Measurements from ENCODE around the gene FXYD3. TPM values are rescaled to one million over a fixed set of nuclear protein-coding genes. Genes with fewer than 3 reads are reported as not detected.

The FXYD3 gene
- total RNA-seq, 1 donor from 2014 or later = 145 TPM

- intact Hi-C loops (cut with DNase I) = no loop called here
- Histone ChIP-seq H3K9me3 (no peaks in the 10 kb centered on the region), H3K36me3 (no peaks in the 10 kb centered on the region), H3K27me3 (no peaks in the 10 kb centered on the region), H3K27ac (no peak overlapping the region), H3K4me3 (no peak overlapping the region), H3K4me1 (no peaks in the 10 kb centered on the region)
- ATAC-seq = no peak
- TF ChIP-seq CTCF (IDR thresholded peaks at IDR 0.05) = no peak
- no peak for DNase-seq
Measured at GRCh38 chr19:35105411-35106290, 10.0 kb upstream of the FXYD3 start.

DNA sequence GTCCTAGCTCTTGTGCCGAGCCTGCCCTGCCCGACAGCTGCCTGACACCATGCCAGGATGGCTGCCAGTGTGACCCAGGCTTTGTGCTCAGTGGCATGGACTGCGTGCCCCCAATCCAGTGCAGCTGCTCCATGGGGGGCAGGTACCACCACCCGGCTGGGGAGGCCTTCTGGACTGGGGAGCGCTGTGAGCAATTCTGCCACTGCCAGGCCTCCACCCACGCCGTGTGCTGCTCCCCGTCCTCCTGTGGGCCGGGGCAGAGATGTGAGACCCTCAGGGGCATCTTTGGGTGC is 9.4 kb upstream of the FXYD3 start:
- intact Hi-C loops (cut with DNase I) = no loop called here
- DNase-seq (no peak), ATAC-seq (no peak)
- Histone ChIP-seq H3K27me3 (no peaks in the 10 kb centered on the region), H3K4me3 (no peak overlapping the region), H3K9me3 (no peaks in the 10 kb centered on the region), H3K4me1 (no peaks in the 10 kb centered on the region), H3K36me3 (no peaks in the 10 kb centered on the region), H3K27ac (no peak overlapping the region)
- no peak for TF ChIP-seq CTCF (IDR thresholded peaks at IDR 0.05)

GRCh38 chr19:35106898-35107541 is 8.6 kb upstream of the FXYD3 start:
- Histone ChIP-seq H3K9me3 (no peaks in the 10 kb centered on the region), H3K36me3 (no peaks in the 10 kb centered on the region), H3K4me1 (no peaks in the 10 kb centered on the region), H3K27ac (no peak overlapping the region), H3K4me3 (no peak overlapping the region), H3K27me3 (no peaks in the 10 kb centered on the region)
- no peak for TF ChIP-seq CTCF (IDR thresholded peaks at IDR 0.05)
- ATAC-seq = no peak
- intact Hi-C loops (cut with DNase I) = no loop called here
- no peak for DNase-seq

- H3K27me3 ChIP-seq = no peaks in the 10 kb centered on the region
- ATAC-seq (peak; percentile 64), DNase-seq (no peak)
- intact Hi-C loops (cut with DNase I) = no loop called here
- no peaks in the 10 kb centered on the region for H3K36me3 ChIP-seq
- no peaks in the 10 kb centered on the region for H3K9me3 ChIP-seq
- TF ChIP-seq CTCF (IDR thresholded peaks at IDR 0.05) = no peak
- H3K27ac ChIP-seq = no peak overlapping the region
- no peaks in the 10 kb centered on the region for H3K4me1 ChIP-seq
- no peak overlapping the region for H3K4me3 ChIP-seq
Measured at GRCh38 chr19:35107545-35107944, 8.1 kb upstream of the FXYD3 start.

DNA sequence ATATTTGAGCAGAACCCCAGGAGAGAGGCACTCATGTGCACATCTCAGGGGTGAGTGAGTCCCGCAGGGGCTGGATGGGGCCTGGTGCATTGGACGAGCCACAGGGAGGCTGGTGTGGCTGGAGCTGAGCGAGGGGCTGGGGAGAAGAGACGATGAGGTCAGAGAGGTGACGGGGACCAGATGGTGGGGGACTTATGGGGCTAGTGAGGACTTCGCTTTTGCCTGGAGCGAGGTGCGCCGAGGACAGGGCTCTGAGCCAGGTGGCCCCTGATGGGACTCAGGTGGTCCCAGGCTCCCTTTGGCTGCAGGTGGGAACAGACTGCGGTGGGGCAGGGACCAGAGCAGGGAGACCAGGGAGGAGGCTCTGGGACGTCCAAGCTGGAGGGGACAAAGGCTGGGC is 6.9 kb upstream of the FXYD3 start:
- Histone ChIP-seq H3K27me3 (no peaks in the 10 kb centered on the region), H3K4me3 (no peak overlapping the region), H3K27ac (no peak overlapping the region), H3K4me1 (no peaks in the 10 kb centered on the region), H3K36me3 (no peaks in the 10 kb centered on the region), H3K9me3 (no peaks in the 10 kb centered on the region)
- intact Hi-C loops (cut with DNase I) = no loop called here
- no peak for TF ChIP-seq CTCF (IDR thresholded peaks at IDR 0.05)
- DNase-seq = no peak
- no peak for ATAC-seq

All from upper lobe of right lung (tissue), 1 donor.